HG03558 (cell line): ENCODE results near the gene MICA.
"Not testable (repeated sequence)": the region's sequence is repeated elsewhere in the genome, so short reads cannot be mapped to it uniquely, and the experiment has no call there.

Experiments
- ATAC-seq: cut with Tn5 transposase; IDR thresholded peaks from one replicate; pipeline ENCODE4 v1.9.1; 2021; ENCODE audit warnings: moderate number of reproducible peaks; ENCODE audit not compliant: unreplicated experiment; ENCODE audit errors: extremely low read depth

MICA gene

GRCh38 chr6:31450751-31451150 lies 47.4 kb downstream of the MICA start:
- ATAC-seq = no peak

GRCh38 chr6:31452859-31453258 lies 49.5 kb downstream of the MICA start:
- no peak for ATAC-seq

- ATAC-seq = no peak
Observed at GRCh38 chr6:31453259-31453658, 49.9 kb downstream of the MICA start.

- ATAC-seq = not testable (repeated sequence)
Observed at GRCh38 chr6:31459864-31460263, 56.5 kb downstream of the MICA start.

- ATAC-seq = no peak
Observed at GRCh38 chr6:31460361-31461025, 57.1 kb downstream of the MICA start.

- no peak for ATAC-seq
Observed at GRCh38 chr6:31462026-31462963, 58.9 kb downstream of the MICA start.

GRCh38 chr6:31462964-31463870 lies 59.8 kb downstream of the MICA start:
- peak; percentile 84 for ATAC-seq

GRCh38 chr6:31464252-31465184 lies 61.1 kb downstream of the MICA start:
- no peak for ATAC-seq
